Progenitor cell of endocrine pancreas (in vitro differentiated cells): Measurements from ENCODE around the gene NAV2. TPM values are rescaled to one million over a fixed set of nuclear protein-coding genes. Genes with fewer than 3 reads are reported as not detected.

Source experiments
- DNase-seq: peaks from one replicate; pipeline ENCODE4 v3.0.0; 2021; ENCODE audit warnings: low spot score; ENCODE audit not compliant: unreplicated experiment
- H3K27ac Mint-ChIP-seq: 2 replicates; pipeline ENCODE4 v1.8.0; 2021; ENCODE audit warnings: mild to moderate bottlenecking, moderate library complexity, mixed read lengths
- H3K27me3 Mint-ChIP-seq: 2 replicates; pipeline ENCODE4 v1.8.0; 2021; ENCODE audit warnings: mixed read lengths
- H3K36me3 Mint-ChIP-seq: 2 replicates; pipeline ENCODE4 v1.8.0; 2022; ENCODE audit warnings: mixed read lengths; ENCODE audit not compliant: insufficient read depth
- H3K4me1 Mint-ChIP-seq: 2 replicates; pipeline ENCODE4 v1.8.0; 2021; ENCODE audit warnings: low read depth, mixed read lengths
- H3K4me3 Mint-ChIP-seq: 2 replicates; pipeline ENCODE4 v1.8.0; 2021; ENCODE audit warnings: low read depth, mild to moderate bottlenecking, moderate library complexity, mixed read lengths
- H3K9me3 Mint-ChIP-seq: 2 replicates; pipeline ENCODE4 v1.8.0; 2021; ENCODE audit warnings: low read depth, mixed read lengths
- total RNA-seq: library from RNA; stranded (reverse); gene quantifications from 2 replicates; pipeline ENCODE4 v1.2.1, GENCODE V29; 2021
- TF ChIP-seq, protein P1 (sequence below): fragments of 200-600 bp; sonication (generic); IDR thresholded peaks from one replicate; pipeline ENCODE4 v1.5.0; 2021; ENCODE audit warnings: antibody characterized with exemption, mild to moderate bottlenecking; ENCODE audit not compliant: unreplicated experiment

The NAV2 gene
- total RNA-seq, 1 donor from 2014 or later: 88.3 TPM

- no peak overlapping the region for H3K4me3 Mint-ChIP-seq
- TF ChIP-seq, protein P1, sequence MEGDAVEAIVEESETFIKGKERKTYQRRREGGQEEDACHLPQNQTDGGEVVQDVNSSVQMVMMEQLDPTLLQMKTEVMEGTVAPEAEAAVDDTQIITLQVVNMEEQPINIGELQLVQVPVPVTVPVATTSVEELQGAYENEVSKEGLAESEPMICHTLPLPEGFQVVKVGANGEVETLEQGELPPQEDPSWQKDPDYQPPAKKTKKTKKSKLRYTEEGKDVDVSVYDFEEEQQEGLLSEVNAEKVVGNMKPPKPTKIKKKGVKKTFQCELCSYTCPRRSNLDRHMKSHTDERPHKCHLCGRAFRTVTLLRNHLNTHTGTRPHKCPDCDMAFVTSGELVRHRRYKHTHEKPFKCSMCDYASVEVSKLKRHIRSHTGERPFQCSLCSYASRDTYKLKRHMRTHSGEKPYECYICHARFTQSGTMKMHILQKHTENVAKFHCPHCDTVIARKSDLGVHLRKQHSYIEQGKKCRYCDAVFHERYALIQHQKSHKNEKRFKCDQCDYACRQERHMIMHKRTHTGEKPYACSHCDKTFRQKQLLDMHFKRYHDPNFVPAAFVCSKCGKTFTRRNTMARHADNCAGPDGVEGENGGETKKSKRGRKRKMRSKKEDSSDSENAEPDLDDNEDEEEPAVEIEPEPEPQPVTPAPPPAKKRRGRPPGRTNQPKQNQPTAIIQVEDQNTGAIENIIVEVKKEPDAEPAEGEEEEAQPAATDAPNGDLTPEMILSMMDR: no peak
- H3K36me3 Mint-ChIP-seq: peaks cover 37% of the 10 kb centered on the region
- H3K9me3 Mint-ChIP-seq: no peaks in the 10 kb centered on the region
- DNase-seq: no peak
- no peak overlapping the region for H3K27ac Mint-ChIP-seq
- no peaks in the 10 kb centered on the region for H3K27me3 Mint-ChIP-seq
- peaks cover 27% of the 10 kb centered on the region for H3K4me1 Mint-ChIP-seq
These were observed 330.2 kb downstream of the NAV2 start for GRCh38 chr11:20042811-20043341.

DNA sequence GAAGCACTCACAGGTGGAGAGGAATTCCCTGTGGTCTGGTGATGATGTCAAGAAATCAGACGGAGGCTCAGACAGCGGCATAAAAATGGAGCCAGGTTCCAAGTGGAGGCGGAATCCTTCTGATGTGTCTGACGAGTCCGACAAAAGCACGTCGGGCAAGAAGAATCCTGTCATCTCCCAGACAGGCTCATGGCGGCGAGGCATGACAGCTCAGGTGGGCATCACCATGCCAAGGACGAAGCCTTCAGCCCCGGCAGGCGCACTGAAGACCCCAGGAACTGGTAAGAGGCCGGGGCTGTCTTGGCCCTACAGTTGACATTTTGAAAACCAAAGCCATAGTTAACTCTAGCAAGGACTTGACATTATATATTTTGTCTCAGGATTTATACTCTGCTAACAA is 331.4 kb downstream of the NAV2 start:
- TF ChIP-seq, protein P1: no peak
- Mint-ChIP-seq H3K27ac (no peak overlapping the region), H3K36me3 (peaks cover 37% of the 10 kb centered on the region), H3K4me3 (no peak overlapping the region), H3K9me3 (no peaks in the 10 kb centered on the region), H3K27me3 (no peaks in the 10 kb centered on the region), H3K4me1 (peaks cover 23% of the 10 kb centered on the region)
- no peak for DNase-seq

GRCh38 chr11:20045098-20045688 is 332.6 kb downstream of the NAV2 start:
- Mint-ChIP-seq H3K9me3 (no peaks in the 10 kb centered on the region), H3K4me3 (no peak overlapping the region), H3K36me3 (peaks cover 37% of the 10 kb centered on the region), H3K4me1 (peaks cover 18% of the 10 kb centered on the region), H3K27me3 (no peaks in the 10 kb centered on the region), H3K27ac (no peak overlapping the region)
- no peak for DNase-seq
- TF ChIP-seq, protein P1: no peak

- H3K27me3 Mint-ChIP-seq: no peaks in the 10 kb centered on the region
These were observed 333.8 kb downstream of the NAV2 start for GRCh38 chr11:20046416-20046815.

DNA sequence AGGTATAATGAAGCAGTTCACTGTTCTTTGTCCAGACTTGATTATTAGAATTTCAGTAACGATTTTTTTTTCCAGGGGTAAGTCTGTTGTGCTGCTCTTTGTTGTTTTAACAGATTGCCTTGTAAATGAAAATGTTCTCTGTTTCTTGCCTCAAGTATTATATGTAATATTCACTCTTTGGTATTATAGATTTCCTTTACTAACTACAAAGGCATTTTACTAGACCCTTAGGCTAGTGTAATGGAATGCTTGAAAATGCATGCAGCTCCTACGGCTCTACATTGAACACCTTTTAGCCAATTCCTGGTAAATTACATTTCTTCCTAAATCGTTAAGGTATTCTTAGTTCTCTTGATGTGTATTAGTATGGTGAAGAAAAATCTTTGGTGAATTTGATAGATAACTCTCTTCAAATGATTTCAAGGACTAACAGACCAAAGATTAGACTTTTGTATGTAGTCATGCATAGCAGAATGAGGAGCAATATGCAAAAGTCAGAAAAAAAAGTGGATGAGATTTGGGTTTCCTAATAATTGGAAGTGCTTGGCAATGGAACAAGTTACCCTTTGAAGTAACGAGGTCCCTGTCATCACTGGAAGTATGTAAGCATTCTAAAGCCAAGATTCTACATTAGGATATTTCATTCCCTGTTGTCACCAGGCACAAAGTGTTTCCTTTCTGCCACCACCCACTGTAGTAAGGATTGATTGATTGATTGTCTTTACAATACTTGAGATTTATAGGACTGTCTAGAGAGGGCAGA is 334.6 kb downstream of the NAV2 start:
- Mint-ChIP-seq H3K4me3 (no peak overlapping the region), H3K4me1 (peaks cover 8% of the 10 kb centered on the region), H3K9me3 (no peaks in the 10 kb centered on the region), H3K27me3 (no peaks in the 10 kb centered on the region), H3K36me3 (peaks cover 31% of the 10 kb centered on the region), H3K27ac (no peak overlapping the region)
- no peak for DNase-seq
- TF ChIP-seq, protein P1: no peak

More at GRCh38 chr11:20046416-20046815, 333.8 kb downstream of the NAV2 start:
- peaks cover 15% of the 10 kb centered on the region for H3K4me1 Mint-ChIP-seq
- no peaks in the 10 kb centered on the region for H3K9me3 Mint-ChIP-seq
- TF ChIP-seq, protein P1: no peak
- peaks cover 32% of the 10 kb centered on the region for H3K36me3 Mint-ChIP-seq
- H3K4me3 Mint-ChIP-seq: no peak overlapping the region
- DNase-seq: no peak
- H3K27ac Mint-ChIP-seq: no peak overlapping the region
